IPS-NIHi7 (cell line): ENCODE data around the gene YIPF4.
A peak's percentile ranks its signal among the peaks of the same experiment; 100 is the strongest.
"Not testable (repeated sequence)": the region's sequence is repeated elsewhere in the genome, so short reads cannot be mapped to it uniquely, and the experiment has no call there.

Experiments
- DNase-seq: peaks from one replicate; pipeline ENCODE4 v3.0.0; 2012; ENCODE audit warnings: mixed read lengths; ENCODE audit errors: extremely low spot score

Gene YIPF4

DNA sequence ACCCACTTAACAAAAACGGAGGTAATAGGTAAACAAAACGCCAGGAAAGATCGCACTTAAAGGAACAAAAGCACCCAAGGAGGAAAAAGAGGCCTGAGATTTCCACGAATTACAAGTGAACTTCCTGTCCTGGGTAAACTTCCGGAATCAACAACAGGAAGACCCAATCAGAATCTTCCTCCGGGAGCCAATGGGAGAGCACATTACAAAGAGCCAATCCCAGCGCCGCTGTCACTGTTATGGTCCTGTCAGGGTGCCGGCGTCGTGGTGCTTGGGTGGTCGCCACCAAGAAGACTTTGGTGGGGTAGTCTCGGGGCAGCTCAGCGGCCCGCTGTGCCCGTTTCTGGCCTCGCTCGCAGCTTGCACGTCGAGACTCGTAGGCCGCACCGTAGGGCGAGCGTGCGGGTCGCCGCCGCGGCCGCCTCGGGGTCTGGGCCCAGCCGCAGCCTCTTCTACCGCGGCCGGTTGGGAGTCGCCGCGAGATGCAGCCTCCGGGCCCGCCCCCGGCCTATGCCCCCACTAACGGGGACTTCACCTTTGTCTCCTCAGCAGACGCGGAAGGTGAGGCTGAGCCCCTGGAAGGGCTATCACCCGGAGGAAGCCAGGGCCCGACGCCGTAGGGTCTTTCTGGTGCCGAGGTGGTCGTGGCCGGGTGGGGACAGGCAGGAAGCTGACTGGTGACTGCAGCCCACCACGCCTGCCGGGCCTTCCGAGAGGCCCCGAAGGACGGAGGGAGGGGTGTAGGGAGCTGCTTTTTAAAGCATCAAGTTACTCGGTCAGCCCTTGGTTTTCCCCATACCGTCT lies at the start of gene YIPF4:
Gene YIPF4 (plus strand): TSS at position 231 of the 804 bp plus-strand sequence. CDS start 252 bp downstream, at position 483.
- peak; percentile 99 for DNase-seq

DNA sequence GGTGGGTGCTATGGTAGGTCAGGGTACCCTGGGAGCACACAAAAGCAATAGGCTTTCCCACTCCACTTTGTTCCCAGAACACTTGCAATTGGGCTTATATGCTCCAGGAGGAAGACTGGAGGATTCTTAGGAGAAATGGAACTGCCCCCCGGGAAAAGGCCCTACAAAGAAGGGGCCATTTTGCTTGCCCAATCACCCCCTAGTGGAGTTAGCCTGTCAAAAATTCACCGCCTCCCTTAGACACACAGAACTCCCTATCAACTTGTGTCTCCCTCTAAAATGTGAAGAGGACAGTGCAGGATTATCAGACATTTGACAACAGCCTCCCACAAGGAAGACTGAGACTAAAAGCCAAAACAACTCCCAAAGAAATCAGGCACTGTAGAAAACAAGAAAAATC lies 49.5 kb upstream of the YIPF4 start:
- no peak for DNase-seq

DNA sequence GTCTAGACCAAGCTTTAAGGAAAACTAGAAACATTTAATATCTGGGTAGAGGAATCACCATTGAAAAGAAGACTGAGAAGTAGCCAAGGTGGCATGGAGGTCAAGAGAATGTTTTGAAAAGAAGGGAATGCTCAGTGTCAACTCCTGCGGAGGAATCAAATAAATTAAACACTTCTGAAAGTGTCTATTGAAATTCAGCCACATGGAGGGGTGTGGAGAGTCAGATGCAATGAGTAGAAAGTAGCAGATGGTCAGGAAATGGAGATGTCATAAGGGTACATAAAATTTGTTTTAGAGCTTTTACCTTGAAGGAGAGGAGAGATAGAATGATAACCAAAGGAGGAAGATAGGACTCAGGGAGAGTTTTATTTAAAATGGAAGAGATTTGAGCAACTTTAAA lies 48.1 kb upstream of the YIPF4 start:
- DNase-seq: no peak

DNA sequence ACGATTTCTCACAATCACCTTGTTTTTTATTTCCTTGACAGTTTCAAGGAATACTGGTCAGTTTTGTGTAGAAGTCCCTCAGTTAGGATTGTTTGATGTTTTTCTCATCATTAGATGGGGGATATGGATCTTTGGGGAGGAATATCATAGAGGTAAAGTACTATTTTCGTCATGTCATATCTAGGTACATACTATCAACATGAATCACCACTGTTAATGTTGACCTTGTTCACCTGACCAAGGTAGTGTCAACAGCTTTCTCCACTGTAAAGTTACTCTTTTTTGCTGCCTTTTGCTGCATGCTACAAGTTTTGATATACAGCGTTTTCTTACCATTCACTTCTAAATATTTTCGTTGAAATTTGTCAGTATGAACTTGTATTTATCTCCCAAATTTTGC lies 45.7 kb upstream of the YIPF4 start:
- no peak for DNase-seq

DNA sequence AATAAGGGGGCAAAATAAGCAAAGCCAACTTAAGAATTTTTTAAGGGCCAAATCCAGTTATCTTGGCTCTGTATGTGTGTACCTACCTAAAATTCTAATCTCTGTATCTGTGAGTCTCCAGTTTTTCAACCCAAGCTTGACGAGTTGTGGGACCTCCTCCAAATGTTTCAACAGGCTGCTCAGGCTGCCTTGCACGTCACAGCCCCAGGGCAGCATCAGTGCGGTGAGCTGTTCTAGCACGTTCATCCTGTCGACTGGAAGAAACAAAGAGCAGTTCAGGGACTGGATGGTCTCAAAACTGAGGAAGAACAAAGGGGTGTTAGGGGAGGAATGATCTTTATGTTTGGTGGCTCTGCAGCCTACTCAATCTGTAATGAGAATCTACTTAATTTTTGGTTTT lies 42.4 kb upstream of the YIPF4 start:
- DNase-seq: no peak

DNA sequence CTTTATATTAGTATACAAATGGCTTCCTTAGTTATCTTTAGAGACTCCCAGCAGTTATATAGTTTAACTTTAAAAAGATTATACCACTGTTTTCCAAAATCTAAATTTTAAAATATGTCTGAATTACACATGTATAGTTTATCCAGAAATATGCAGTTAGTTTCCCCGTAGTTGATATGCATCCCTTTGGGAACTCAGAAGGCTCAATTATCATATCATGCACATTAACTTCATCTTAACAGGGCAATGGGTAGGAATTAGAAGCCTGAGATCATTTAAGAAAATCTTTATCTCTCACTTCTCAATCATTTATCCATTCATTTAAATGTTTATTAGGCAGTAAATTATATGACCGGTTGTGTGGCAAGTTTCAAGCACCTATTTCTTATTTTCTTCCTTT lies 40.2 kb upstream of the YIPF4 start:
- no peak for DNase-seq

DNA sequence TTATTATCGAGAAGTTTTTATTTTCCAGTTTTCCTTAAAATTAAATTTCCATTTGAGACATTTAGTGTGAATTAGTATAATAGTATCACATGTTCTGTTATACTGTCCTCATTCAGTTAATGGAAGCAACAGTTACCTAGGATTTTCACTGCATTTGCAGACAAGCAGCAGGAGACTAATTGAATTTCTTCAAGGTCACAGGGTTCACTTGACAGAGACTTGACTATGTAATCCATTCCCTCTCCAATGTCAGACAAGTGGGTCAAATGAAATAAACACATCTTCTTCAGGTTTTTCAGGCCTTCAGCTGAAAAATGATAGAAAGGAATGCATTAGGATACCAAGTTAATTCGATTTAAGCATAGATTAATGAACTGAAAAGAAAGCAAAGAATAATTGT lies 39.7 kb upstream of the YIPF4 start:
- DNase-seq: no peak

DNA sequence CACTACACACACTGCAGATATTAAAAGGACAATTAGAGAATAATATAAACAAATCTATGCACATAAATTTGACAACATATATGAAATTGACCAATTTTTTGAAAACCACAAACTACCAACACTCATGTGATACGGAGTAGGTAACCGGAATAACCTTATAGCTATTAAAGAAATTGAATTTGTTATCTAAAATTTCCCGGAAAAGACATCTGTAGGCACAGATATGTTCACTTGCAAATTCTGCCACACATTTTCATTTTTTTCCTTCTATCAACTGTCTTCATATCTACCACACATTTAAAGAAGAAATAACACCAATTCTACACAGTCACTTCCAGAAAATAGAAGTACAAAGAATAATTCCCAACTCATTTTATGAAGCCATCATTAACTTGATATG lies 35.4 kb upstream of the YIPF4 start:
- DNase-seq: no peak

DNA sequence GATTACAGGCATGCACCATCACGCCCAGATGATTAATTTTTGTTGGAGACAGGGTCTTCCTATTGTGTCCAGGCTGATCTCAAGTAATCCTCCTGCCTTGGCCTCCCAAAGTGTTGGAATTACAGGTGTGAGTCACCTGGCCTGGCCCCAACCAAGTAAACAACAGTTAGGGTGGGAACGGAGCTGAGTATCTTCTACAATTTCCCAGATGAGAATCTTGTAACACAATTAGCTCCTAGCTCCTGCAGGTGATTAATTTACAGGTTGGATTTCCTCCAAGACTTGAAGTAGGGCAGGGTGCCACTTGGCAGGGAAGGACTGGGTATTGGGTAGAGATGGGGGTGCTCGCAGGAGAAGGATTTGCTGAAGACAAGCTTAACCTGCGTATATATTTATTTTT lies 30.8 kb upstream of the YIPF4 start:
- DNase-seq: no peak

DNA sequence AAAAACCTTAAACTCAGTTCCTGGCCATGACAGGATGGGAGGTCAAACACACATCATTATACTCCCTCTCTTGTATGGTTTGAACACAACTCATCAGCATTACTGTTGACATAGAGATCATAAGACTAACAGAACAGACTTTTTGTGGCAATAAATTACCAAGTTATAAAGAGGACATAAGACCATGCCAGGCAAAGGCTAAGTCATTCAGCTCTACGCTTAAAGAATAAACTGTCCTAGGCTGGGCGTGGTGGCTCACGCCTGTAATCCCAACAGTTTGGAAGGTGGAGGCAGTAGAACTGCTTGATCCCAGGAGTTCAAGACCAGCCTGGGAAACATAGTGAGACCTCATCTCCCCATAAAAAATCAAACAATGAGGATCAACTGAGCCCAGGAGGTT lies 29.4 kb upstream of the YIPF4 start:
- no peak for DNase-seq

DNA sequence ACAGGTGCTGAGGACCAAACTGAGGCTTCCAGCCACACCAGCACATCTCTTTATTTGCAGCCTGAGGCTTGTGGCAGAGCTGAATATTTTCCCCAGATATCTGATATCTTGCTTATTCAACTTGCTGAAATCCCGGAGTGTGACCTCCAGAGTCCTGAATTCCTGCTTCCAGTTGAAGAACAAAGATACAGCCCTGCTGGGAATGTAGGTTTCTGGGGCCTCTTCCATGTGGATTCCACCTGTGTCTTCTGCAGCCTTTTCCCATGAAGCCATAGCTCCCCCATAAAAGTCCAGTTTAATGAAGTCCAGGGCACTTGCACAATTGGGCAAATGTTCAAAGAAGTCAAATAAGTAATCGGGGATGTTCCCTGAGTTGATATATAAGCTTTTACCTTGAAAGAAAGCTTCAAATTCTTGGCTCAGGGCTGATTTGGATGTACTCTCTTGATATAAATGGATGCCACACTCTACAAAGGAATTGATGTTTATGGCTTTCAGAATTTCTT lies 27.9 kb upstream of the YIPF4 start:
- no peak for DNase-seq

DNA sequence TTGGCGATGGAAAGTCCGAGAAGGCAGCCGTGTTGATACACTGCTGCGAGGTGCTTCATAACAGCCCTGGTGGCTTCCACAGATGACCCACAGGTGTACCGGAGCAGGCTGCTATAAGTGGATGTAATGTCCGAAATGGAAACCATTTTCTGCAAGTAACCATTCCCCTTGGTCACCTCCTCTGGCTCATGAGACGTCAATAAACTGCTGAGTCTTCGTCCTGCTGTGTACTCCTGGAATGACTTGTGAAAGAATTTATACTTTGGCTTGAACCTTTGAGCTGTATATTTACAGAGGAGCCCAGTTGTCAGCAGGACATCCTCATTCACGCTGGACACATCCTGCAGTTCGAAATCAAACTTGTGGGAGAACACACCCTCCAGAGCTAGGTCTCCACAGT lies 27.4 kb upstream of the YIPF4 start:
- no peak for DNase-seq

DNA sequence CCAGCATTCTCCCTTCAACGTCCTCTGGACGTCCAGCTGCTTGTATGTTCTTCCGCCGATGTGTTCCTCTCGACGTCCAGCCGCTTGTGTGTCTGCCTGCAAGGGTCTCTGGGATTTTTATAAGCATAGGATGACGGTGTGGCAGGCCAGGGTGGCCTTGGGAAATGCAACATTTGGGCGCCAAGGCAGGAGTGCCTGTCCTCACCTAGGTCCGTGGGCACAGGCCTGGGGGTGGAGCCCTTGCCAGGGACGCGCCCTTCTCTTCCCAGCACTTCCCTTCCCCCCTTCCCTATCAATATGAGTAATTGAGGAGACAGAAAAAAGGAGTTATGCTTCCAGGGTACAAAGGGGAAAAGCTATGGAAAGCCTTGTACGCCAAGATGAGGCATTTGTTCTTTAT lies 19.5 kb upstream of the YIPF4 start:
- DNase-seq: no peak

DNA sequence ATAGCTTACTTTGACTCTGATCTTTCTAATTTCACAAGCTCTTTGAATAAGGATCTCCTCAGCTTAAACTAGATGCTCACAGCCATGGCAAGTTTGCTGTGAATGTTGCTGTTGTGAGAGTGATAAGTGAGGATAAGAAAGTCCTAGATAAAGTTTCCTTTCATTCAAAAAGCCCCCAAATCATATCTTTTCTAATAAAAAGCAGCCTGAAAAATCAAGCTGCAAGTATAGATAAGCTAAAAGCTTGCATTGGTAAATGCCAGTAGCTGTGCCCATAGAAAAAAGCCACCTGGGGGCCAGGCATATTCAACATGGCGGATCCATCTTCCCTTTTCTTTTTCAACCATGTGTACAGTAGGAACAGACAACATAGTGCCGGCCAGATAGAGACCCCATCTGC lies 17.3 kb upstream of the YIPF4 start:
- no peak for DNase-seq

DNA sequence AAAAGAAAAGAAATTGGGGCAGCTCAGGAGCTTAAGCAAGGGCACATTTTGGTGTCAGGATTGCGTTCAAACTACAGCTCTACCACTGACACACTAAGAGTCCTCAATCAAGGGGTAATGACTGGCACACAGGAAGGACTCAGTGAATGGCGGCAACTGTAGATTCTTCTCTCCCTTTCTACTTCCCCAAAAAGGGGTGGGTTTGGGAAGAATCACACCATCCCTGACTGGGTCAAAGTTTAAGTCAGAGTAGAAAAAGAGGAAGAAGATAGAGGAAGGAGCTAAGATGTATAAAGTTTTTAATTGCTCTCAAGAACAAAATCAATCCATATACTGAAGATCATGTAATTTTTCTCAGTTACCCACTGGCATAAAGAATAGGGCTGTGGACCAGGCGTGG lies 15.6 kb upstream of the YIPF4 start:
- DNase-seq: no peak

DNA sequence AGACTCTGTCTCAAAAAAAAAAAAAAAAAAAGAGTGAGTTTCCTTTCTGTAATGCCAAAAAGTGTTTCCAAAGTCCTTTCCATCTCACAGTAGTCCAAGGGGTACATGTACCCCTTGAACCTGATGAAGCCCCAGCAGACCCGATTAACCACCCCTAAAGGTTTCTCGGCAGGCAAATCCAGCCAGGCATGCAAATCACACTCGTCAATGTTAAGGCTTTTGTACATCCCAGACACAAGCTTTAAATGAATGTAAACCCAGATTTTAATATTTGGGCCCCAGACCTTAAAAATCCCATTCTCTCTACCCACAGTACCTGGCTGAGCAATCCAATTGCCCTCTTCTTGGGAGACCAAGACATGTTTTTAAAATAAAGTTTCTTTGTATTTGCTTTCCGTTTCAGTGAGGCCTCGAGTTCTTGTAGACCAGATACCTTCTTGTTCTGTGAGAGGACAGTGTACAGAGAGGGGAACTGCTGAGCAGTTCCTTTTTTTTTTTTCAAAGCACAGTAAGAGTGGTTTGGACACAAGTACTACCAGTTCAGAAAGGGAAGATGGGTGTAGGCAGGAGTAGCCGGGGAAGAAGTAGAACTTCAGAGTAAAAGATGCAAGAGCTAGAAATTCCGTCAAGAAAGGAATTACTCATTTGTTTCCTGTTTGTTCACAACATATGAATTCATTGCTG lies 13.1 kb upstream of the YIPF4 start, which contains the start of gene NLRC4:
Gene NLRC4 (minus strand): TSS at position 465 of the 684 bp plus-strand sequence. CDS start 8,111 bp downstream, outside the sequence.
- DNase-seq: no peak

DNA sequence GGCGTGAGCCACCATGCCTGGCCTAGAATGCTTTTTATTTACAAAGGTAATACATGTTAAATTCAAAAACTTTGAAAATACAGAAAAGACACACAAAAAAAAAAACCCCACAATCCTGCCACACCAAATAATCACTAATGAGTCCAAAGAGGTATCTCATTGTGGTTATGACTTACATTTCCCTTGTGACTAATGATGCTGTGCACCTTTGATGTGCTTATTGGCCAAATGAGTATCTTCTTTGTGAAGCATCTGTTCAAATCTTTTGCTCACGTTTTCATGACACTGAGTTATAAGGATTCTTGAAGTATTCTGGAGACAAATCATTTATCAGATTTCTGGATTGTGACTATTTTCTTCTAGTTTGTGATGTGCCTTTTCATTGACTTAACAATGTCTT lies 6.6 kb upstream of the YIPF4 start:
- no peak for DNase-seq

DNA sequence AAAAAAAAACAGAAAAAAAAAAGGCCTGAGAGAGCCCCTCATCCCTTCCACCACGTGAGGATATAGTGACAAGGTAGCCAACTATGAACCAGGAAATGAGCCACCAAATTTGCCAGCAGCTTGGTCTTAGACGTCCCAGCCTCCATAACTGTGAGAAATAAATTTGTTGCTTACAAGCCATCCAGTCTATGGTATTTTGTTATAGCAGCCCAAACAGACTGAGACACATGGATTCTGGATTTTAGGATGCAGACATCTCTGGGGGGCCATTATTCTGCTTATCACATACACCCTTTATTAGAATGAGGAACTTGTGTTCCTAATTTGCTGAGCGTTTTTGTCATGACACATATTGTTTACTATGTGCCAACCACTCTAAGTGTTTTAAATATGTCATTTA lies 5.4 kb upstream of the YIPF4 start:
- no peak for DNase-seq

DNA sequence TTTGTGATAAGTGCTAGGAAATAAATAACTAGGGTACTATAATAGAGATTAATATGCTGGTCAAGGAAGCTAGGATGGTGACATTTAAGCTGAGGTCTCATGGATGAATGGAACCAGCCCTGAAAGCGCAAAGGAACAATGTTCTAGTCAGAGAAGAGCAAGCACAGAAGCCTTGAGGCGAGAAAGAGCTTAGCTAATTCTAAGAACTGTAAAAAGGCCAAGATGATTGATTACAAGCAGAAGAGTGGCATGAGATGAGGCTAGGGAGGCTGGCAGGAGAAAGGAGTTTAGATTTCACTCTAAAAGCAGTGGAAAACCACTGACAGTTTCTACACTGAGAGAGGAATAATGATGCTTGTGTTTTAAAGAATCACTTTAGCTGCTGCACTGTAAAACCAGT lies 3.4 kb upstream of the YIPF4 start:
- DNase-seq: no peak

DNA sequence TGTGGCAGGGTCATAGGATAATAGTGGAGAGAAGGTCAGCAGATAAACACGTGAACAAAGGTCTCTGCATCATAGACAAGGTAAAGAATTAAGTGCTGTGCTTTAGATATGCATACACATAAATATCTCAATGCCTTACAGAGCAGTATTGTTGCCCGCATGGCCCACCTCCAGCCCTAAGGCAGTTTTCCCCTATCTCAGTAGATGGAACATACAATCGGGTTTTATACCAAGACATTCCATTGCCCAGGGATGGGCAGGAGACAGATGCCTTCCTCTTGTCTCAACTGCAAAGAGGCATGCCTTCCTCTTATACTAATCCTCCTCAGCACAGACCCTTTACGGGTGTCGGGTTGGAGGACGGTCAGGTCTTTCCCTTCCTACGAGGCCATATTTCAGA lies 1.9 kb upstream of the YIPF4 start:
- not testable (repeated sequence) for DNase-seq

DNA sequence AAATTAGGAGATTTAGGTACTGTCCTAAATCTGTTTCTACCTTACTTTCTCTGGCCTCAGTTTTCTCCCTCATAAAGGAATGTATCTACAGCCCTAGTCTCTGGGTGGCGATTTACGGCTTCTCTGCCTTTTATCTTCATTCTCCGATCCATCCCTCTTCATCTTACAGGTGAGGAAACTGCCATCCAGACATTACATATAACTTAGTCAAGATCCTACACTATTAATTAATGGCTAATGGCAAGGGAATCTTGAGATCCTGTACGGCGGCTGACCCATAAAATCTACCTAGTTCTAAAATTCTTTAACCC lies 386 bp upstream of the YIPF4 start:
- no peak for DNase-seq

DNA sequence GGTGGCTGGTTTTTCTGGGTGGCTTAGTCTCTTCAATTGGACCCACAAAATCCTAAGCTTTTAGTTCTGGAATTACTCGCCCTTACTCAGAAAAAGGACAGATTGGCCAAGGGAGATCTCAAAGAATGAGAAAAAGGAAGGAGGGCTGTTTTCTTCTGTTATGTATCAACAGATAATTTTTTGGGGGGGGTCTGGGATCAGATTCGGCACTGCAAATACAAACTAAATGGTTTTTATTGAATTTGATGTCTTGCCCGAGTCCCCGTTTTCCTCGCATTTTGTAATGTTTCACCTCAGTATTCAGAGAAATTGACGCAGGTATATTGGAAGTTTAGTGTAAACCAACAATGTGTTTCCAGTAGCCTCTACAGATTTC lies 762 bp downstream of the YIPF4 start:
- DNase-seq: no peak

DNA sequence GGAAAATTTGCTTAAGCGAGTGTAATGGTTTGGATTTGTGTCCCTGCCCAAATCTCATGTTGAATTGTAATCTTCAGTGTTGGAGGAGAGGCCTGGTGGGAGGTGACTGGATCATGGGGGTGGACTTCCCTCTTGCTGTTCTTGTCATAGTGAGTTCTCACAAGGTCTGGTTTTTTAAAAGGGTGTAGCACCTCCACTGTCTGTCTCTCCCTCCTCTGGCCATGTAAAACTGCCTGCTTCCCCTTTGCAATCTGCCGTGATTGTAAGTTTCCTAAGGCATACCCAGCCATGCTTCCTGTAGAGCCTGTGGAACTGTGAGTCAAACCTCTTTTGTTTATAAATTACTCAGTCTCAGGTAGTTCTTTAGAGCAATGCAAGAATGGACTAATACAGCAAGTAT lies 6.6 kb downstream of the YIPF4 start:
- no peak for DNase-seq
